D721Med (cell line): ENCODE measurements around the gene EVC.

Experiments used
- DNase-seq: peaks from one replicate; pipeline ENCODE4 v3.0.0; 2011; ENCODE audit warnings: low spot score; ENCODE audit not compliant: insufficient read length
- FAIRE-seq: peaks from 2 replicates; lab custom pipeline; 2011; peaks lifted over from hg19 to GRCh38; lab: Jason Lieb, UNC
- CTCF ChIP-seq: IDR thresholded peaks from 2 replicates; pipeline ENCODE4 v1.5.1; 2012; ENCODE audit warnings: mild to moderate bottlenecking, control low read depth; ENCODE audit not compliant: insufficient read depth; ENCODE audit errors: missing control alignments

EVC gene

GRCh38 chr4:5707778-5708448 is 3.1 kb upstream of the EVC start:
- no peak for DNase-seq
- TF ChIP-seq CTCF, result no peak
- FAIRE-seq, result no peak

- FAIRE-seq (no peak), DNase-seq (no peak)
- TF ChIP-seq CTCF, result no peak
Observed at GRCh38 chr4:5708449-5709206, 2.4 kb upstream of the EVC start, which contains the start of gene EVC2. EVC2 (minus strand) TSS chr4:5708559; CDS start chr4:5708513, 46 bp downstream.

DNA sequence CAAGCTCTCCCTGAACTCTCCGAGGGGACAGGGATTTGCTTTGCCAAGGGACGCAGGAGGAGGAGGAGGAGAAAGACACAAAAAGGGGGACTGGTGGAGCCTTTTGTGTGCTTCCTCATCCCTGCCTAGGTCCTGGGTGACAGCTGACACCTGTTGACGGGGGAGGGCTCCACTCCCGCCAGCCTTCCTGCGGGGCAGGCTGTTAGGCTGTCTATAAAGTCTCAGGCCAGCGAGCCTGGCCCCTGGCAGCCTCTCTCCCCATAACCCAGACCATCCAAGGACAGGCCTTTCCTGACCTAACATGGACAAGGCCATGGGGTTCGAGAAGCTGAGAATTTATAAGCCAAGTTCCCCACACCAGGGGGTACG is 1.8 kb upstream of the EVC start:
- no peak for TF ChIP-seq CTCF
- DNase-seq (no peak), FAIRE-seq (no peak)

- FAIRE-seq (no peak), DNase-seq (no peak)
- peak; percentile 2 for TF ChIP-seq CTCF
Observed at GRCh38 chr4:5710065-5710960, 688 bp upstream of the EVC start.

DNA sequence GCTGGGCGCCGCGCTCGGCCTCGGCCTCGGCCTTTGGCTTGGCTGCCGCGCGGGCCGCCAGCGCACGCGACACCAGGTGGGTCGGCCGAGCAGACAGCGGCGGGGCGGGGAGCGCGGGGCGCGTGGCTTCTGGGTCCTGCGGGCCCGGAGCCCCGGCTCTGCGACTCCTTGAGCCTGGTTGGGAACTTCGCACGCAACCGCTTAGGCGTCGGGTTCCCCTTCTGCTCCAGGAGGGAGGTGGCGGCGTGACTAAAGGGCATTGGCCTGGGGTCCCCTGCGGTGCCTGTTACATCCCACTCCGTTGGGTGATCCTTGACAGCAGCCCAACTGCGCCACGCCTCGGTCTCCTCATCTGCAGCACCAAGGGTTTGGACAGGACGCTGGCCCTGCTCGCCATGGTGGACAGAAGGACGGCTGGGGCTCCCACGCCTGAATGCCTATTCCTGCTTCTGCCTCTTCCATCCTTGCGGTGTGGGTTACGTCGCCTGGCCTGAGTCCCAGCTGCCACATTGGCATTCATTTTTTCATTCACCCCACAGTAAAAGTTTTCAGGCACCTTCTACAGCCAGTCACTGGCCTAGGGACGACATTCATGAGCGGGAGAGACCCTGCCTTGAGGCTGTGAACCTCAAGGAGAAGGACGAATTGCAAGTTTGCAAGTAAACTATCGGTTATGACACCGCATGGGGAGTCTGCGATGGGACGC is 631 bp downstream of the EVC start:
- no peak for DNase-seq
- FAIRE-seq, result no peak
- TF ChIP-seq CTCF, result no peak

DNA sequence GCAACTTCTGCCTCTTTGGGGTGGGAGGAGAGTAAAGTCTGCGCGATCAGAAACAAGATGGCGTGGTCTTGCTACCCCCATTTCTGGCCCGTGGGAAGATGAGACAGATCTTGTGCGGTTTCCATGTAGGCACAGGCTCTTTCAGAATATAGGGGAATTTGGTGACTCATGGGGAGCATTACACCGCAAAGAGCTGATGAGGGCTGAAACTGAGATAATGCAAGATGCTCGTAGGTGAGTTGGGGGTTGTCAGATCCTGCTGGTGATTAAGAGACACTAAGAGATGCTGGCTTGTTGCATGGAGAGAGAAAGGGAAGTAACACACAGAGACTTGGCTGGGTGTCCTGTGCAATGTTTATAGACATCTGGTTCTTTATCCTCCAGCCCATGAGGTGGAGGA is 1.5 kb downstream of the EVC start:
- FAIRE-seq, result no peak
- no peak for DNase-seq

More for the DNA sequence above, 1.5 kb downstream of the EVC start:
- no peak for TF ChIP-seq CTCF
